H1 (cell line): ENCODE results near the gene ADPRM. TPM values are rescaled to one million over a fixed set of nuclear protein-coding genes. Genes with fewer than 3 reads are reported as not detected.

ENCODE experiments used
- RAD21 ChIP-seq, 2 experiments: IDR thresholded peaks in 1 of 2; conservative IDR thresholded peaks in 1 of 2; 2 replicates each; pipeline ENCODE4 v1.6.1; 2011; ENCODE audit warnings: low read depth in 2 of 2, low read length in 2 of 2, improper control_type of control experiment in 1 of 2, inconsistent platforms in 1 of 2, mild to moderate bottlenecking in 1 of 2, moderate library complexity in 1 of 2
- polyA plus RNA-seq, 7 experiments: library from polyadenylated mRNA; depleted of rRNA in 3 of 7; stranded (reverse) in 5 of 7; unstranded in 2 of 7; fragments of >200 nt in 5 of 7; fragments of 200-250 nt in 2 of 7; gene quantifications; 1 replicate in 5 of 7; 2 replicates in 1 of 7; 4 replicates in 1 of 7; pipeline versions ENCODE4 v1.2.1 to v1.2.3, GENCODE V29; 2011 to 2013; ENCODE audit warnings: missing spikeins in 2 of 7, mixed read lengths in 2 of 7
- total RNA-seq: library from RNA; stranded (reverse); fragmentation: NEBNext Ultra II Directional; extraction: Animal tissue kit (Norgen Biotek cat#: 25700); gene quantifications from 2 replicates; pipeline ENCODE4 v1.2.1, GENCODE V29; 2021

ADPRM gene
- total and polyA plus RNA-seq, 2 of the 8 experiments (the other 6 are each of a cell fraction or from before 2014, with no cell fraction given): 6.7 to 7.9 TPM

DNA sequence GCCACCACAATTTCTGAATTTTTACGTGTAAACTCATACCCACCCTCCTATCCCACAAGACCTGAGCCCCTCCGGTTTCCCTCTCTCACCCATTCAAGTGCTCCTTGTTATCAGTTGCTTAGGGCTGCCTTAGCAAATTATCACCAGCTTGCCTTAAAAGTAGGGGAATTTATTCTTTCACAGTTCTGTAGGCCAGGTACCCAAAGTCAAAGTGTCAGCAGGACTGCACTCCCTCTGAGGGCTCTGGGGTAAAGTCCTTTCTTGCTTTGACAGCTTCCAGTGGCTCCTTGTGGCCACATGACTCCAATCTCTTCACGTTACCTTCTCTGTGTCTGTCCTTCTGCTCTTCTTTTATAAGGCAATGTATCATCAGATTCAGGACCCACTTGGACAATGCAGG is 40.3 kb downstream of the ADPRM start (continued):
- TF ChIP-seq RAD21 (IDR thresholded peaks at IDR 0.05 in 1 of 2, conservative IDR thresholded peaks at IDR 0.05 in 1 of 2; ENCODE audit: low read depth in 2 of 2, low read length in 2 of 2): no peak
